ELF-1 (cell line): ENCODE measurements around the gene CDC16.
A peak's percentile ranks its signal among the peaks of the same experiment; 100 is the strongest.
"Not testable (repeated sequence)": the region's sequence is repeated elsewhere in the genome, so short reads cannot be mapped to it uniquely, and the experiment has no call there.

Experiments used
- DNase-seq: peaks from one replicate; pipeline ENCODE4 v3.0.0-alpha.2; 2016; ENCODE audit warnings: low read depth, low spot score

The CDC16 gene

GRCh38 chr13:114261328-114261965 is 26.8 kb downstream of the CDC16 start:
- DNase-seq = no peak

- DNase-seq = no peak
Observed at GRCh38 chr13:114263578-114263977, 28.9 kb downstream of the CDC16 start.

- DNase-seq = not testable (repeated sequence)
Observed at GRCh38 chr13:114264313-114264712, 29.6 kb downstream of the CDC16 start.

GRCh38 chr13:114264886-114265611 is 30.4 kb downstream of the CDC16 start:
- DNase-seq = no peak

GRCh38 chr13:114266241-114266640 is 31.5 kb downstream of the CDC16 start:
- DNase-seq = no peak

GRCh38 chr13:114268344-114269280 is 33.9 kb downstream of the CDC16 start:
- no peak for DNase-seq

GRCh38 chr13:114269281-114269770 is 34.6 kb downstream of the CDC16 start:
- DNase-seq = no peak

GRCh38 chr13:114272977-114273376 is 38.3 kb downstream of the CDC16 start:
- DNase-seq = no peak

- no peak for DNase-seq
Observed at GRCh38 chr13:114275304-114275703, 40.6 kb downstream of the CDC16 start.

- no peak for DNase-seq
Observed at GRCh38 chr13:114279146-114279545, 44.4 kb downstream of the CDC16 start.

GRCh38 chr13:114279758-114280355 is 45.2 kb downstream of the CDC16 start:
- DNase-seq = no peak

- DNase-seq = peak; percentile 93
Observed at GRCh38 chr13:114281351-114282040, 46.8 kb downstream of the CDC16 start, which contains the start of gene UPF3A. UPF3A (plus strand) TSS chr13:114281601; CDS start chr13:114281640, 39 bp downstream.

- peak; percentile 86 for DNase-seq
Observed at GRCh38 chr13:114282041-114282670, 47.5 kb downstream of the CDC16 start.

- no peak for DNase-seq
Observed at GRCh38 chr13:114283576-114283975, 48.9 kb downstream of the CDC16 start.

GRCh38 chr13:114284680-114285079 is 50.0 kb downstream of the CDC16 start:
- no peak for DNase-seq

- DNase-seq = no peak
Observed at GRCh38 chr13:114285166-114285808, 50.6 kb downstream of the CDC16 start.

- no peak for DNase-seq
Observed at GRCh38 chr13:114286808-114287207, 52.1 kb downstream of the CDC16 start.

- no peak for DNase-seq
Observed at GRCh38 chr13:114288157-114288591, 53.5 kb downstream of the CDC16 start.

GRCh38 chr13:114296448-114296847 is 61.8 kb downstream of the CDC16 start:
- DNase-seq = no peak

- no peak for DNase-seq
Observed at GRCh38 chr13:114296902-114297301, 62.2 kb downstream of the CDC16 start.
